WTC11 (cell line): ENCODE data around the gene KRT1.

Experiments
- IRF2 ChIP-seq: sonication (generic); formaldehyde crosslinking; IDR thresholded peaks from 2 replicates; pipeline ENCODE4 v1.8.0; 2022; ENCODE audit warnings: low read depth, missing genetic modification reagents, borderline replicate concordance
- TF ChIP-seq, protein P1 (sequence below): fragments of 200-600 bp; IDR thresholded peaks from 2 replicates; pipeline ENCODE4 v1.8.0; 2022; ENCODE audit warnings: antibody characterized with exemption
- TF ChIP-seq, protein P2 (sequence below): fragments of 250-450 bp; sonication (Bioruptor Pico); IDR thresholded peaks from 2 replicates; pipeline ENCODE4 v2.1.2; 2022; ENCODE audit warnings: mild to moderate bottlenecking, moderate library complexity

DNA sequence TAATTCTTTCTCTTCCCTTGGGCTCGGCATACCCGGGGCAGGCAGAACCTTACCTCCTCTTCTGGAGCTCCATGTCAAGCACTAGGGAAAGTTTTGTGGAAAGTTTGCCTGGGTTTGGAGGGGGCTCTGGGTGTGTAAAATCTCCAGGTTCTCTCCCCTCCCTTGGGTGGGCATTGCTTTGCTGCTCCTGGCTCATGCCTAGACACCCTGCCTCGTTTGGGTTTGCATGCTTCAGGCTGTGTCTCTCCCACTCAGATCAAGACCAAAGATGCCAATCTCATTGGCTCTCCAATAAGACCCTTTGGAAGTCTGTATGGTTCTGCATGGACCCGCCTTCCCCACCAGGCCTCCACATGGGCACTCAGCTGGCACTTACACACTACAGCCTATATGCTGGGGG, 22.0 kb downstream of the KRT1 start:
- TF ChIP-seq, protein P1, sequence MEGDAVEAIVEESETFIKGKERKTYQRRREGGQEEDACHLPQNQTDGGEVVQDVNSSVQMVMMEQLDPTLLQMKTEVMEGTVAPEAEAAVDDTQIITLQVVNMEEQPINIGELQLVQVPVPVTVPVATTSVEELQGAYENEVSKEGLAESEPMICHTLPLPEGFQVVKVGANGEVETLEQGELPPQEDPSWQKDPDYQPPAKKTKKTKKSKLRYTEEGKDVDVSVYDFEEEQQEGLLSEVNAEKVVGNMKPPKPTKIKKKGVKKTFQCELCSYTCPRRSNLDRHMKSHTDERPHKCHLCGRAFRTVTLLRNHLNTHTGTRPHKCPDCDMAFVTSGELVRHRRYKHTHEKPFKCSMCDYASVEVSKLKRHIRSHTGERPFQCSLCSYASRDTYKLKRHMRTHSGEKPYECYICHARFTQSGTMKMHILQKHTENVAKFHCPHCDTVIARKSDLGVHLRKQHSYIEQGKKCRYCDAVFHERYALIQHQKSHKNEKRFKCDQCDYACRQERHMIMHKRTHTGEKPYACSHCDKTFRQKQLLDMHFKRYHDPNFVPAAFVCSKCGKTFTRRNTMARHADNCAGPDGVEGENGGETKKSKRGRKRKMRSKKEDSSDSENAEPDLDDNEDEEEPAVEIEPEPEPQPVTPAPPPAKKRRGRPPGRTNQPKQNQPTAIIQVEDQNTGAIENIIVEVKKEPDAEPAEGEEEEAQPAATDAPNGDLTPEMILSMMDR: no peak
- no peak for TF ChIP-seq IRF2 (CRISPR knock-in tag)
- TF ChIP-seq, protein P2, sequence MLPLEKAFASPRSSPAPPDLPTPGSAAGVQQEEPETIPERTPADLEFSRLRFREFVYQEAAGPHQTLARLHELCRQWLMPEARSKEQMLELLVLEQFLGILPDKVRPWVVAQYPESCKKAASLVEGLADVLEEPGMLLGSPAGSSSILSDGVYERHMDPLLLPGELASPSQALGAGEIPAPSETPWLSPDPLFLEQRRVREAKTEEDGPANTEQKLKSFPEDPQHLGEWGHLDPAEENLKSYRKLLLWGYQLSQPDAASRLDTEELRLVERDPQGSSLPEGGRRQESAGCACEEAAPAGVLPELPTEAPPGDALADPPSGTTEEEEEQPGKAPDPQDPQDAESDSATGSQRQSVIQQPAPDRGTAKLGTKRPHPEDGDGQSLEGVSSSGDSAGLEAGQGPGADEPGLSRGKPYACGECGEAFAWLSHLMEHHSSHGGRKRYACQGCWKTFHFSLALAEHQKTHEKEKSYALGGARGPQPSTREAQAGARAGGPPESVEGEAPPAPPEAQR: no peak
